ENCODE measurements around the gene LOC128125822.

Gene LOC128125822

DNA sequence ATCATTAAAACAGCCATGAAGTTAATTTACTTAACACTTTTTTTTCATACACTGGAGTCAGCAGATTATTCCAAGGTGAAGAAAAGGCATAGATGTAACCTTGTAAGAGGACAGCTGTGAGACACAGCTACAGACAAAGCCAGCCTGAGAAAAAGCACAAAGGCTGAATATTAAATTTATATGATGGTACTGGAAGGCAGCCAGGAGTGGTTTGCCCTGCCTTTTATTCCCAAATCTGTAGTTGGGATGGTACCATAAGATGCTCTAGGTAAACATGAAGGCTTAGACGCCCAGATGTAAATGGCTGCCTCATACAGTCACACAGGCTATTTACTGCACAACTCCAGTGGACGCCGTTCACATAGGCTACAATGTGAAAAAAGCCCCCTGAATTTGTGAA, 42.1 kb upstream of the LOC128125822 start:
- Histone ChIP-seq H3K9me2 (replicated peaks; ENCODE audit: insufficient read depth) (no peaks in the 10 kb centered on the region), H3K27me3 (no peaks in the 10 kb centered on the region), H3K4me1 (ENCODE audit: insufficient read depth) (peaks cover 19% of the 10 kb centered on the region), H3K9me3 (ENCODE audit: low read depth) (no peaks in the 10 kb centered on the region), H3K27ac (no peak overlapping the region), H3K36me3 (replicated peaks; ENCODE audit: insufficient read depth, low read depth) (no peaks in the 10 kb centered on the region), H3K4me2 (no peak overlapping the region), H3K79me2 (peaks cover 8% of the 10 kb centered on the region), H4K20me1 (ENCODE audit: insufficient read depth, poor library complexity, severe bottlenecking) (no peaks in the 10 kb centered on the region), H3K4me3 (no peak overlapping the region), H2AFZ (no peak overlapping the region)
- no peak for DNase-seq (ENCODE audit: low spot score)
- WGBS (ENCODE audit: low lambda C conversion rate, missing lambda C conversion rate): 92% methylated on average over 3 of the region's 3 CpGs
- TF ChIP-seq EZH2phosphoT487 (IDR thresholded peaks at IDR 0.05; ENCODE audit: low read depth, severe bottlenecking, unreplicated experiment) (no peak), EZH2 (IDR thresholded peaks at IDR 0.05; ENCODE audit: borderline replicate concordance) (no peak)
- TF ChIP-seq, protein P1, sequence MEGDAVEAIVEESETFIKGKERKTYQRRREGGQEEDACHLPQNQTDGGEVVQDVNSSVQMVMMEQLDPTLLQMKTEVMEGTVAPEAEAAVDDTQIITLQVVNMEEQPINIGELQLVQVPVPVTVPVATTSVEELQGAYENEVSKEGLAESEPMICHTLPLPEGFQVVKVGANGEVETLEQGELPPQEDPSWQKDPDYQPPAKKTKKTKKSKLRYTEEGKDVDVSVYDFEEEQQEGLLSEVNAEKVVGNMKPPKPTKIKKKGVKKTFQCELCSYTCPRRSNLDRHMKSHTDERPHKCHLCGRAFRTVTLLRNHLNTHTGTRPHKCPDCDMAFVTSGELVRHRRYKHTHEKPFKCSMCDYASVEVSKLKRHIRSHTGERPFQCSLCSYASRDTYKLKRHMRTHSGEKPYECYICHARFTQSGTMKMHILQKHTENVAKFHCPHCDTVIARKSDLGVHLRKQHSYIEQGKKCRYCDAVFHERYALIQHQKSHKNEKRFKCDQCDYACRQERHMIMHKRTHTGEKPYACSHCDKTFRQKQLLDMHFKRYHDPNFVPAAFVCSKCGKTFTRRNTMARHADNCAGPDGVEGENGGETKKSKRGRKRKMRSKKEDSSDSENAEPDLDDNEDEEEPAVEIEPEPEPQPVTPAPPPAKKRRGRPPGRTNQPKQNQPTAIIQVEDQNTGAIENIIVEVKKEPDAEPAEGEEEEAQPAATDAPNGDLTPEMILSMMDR (IDR thresholded peaks at IDR 0.05; ENCODE audit: poor library complexity): no peak

DNA sequence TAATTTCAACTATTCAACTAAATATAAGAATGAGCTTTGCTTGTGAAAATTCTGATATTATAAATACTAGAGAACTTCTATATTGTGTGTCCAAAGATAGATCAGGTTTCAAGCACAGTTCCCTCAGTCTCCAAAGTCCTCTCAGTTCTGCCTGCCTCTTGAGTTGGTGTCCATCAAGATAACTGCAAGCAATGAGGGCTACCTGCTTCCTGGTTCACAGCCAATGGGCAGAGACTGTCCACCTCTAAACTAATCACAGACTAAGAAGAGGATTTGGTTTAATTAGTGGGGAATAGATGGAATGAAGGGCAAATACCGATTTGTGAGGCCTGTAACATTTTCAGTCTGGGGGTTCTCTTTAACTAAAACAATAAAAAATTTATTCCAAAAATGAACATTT, 41.3 kb upstream of the LOC128125822 start:
- Histone ChIP-seq H3K4me3 (no peak overlapping the region), H3K36me3 (replicated peaks; ENCODE audit: insufficient read depth, low read depth) (no peaks in the 10 kb centered on the region), H3K27ac (no peak overlapping the region), H3K79me2 (peaks cover 8% of the 10 kb centered on the region), H3K9me2 (replicated peaks; ENCODE audit: insufficient read depth) (no peaks in the 10 kb centered on the region), H3K27me3 (no peaks in the 10 kb centered on the region), H3K4me1 (ENCODE audit: insufficient read depth) (peaks cover 19% of the 10 kb centered on the region), H3K4me2 (no peak overlapping the region), H2AFZ (no peak overlapping the region), H4K20me1 (ENCODE audit: insufficient read depth, poor library complexity, severe bottlenecking) (no peaks in the 10 kb centered on the region), H3K9me3 (ENCODE audit: low read depth) (no peaks in the 10 kb centered on the region)
- no peak for DNase-seq (ENCODE audit: low spot score)
- TF ChIP-seq EZH2phosphoT487 (IDR thresholded peaks at IDR 0.05; ENCODE audit: low read depth, severe bottlenecking, unreplicated experiment): no peak
- TF ChIP-seq, protein P1 (IDR thresholded peaks at IDR 0.05; ENCODE audit: poor library complexity): no peak
- no peak for TF ChIP-seq EZH2 (IDR thresholded peaks at IDR 0.05; ENCODE audit: borderline replicate concordance)
- 80% methylated on average over 1 of the region's 1 CpG for WGBS (ENCODE audit: low lambda C conversion rate, missing lambda C conversion rate)

DNA sequence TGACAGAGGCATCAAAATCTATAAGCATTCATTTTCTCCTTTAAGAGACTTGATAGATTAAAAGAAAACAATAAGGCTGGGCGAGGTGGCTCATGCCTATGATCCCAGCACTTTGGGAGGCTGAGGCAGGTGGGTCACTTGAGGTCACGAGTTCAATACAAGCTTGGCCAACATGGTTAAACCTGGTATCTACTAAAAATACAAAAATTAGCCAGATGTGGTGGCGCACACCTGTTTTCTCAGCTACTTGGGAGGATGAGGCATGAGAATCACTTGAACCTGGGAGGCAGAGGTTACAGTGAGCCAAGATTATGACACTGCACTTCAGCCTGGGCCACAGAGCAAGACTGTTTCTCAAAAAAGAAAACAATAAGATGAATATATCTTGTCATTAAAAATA, 39.3 kb upstream of the LOC128125822 start:
- H3K27me3 ChIP-seq: no peaks in the 10 kb centered on the region
- H3K27ac ChIP-seq: no peak overlapping the region
- H3K4me2 ChIP-seq: no peak overlapping the region
- peaks cover 16% of the 10 kb centered on the region for H3K4me1 ChIP-seq (ENCODE audit: insufficient read depth)
- H3K79me2 ChIP-seq: peaks cover 8% of the 10 kb centered on the region
- H3K9me3 ChIP-seq (ENCODE audit: low read depth): no peaks in the 10 kb centered on the region
- DNase-seq (ENCODE audit: low spot score): no peak
- TF ChIP-seq EZH2 (IDR thresholded peaks at IDR 0.05; ENCODE audit: borderline replicate concordance): no peak
- TF ChIP-seq, protein P1 (IDR thresholded peaks at IDR 0.05; ENCODE audit: poor library complexity): no peak
- no peak for TF ChIP-seq EZH2phosphoT487 (IDR thresholded peaks at IDR 0.05; ENCODE audit: low read depth, severe bottlenecking, unreplicated experiment)
- no peaks in the 10 kb centered on the region for H3K9me2 ChIP-seq (replicated peaks; ENCODE audit: insufficient read depth)
- H2AFZ ChIP-seq: no peak overlapping the region
- no peaks in the 10 kb centered on the region for H3K36me3 ChIP-seq (replicated peaks; ENCODE audit: insufficient read depth, low read depth)
- WGBS (ENCODE audit: low lambda C conversion rate, missing lambda C conversion rate): 81% methylated on average over 3 of the region's 3 CpGs
- no peaks in the 10 kb centered on the region for H4K20me1 ChIP-seq (ENCODE audit: insufficient read depth, poor library complexity, severe bottlenecking)
- no peak overlapping the region for H3K4me3 ChIP-seq

DNA sequence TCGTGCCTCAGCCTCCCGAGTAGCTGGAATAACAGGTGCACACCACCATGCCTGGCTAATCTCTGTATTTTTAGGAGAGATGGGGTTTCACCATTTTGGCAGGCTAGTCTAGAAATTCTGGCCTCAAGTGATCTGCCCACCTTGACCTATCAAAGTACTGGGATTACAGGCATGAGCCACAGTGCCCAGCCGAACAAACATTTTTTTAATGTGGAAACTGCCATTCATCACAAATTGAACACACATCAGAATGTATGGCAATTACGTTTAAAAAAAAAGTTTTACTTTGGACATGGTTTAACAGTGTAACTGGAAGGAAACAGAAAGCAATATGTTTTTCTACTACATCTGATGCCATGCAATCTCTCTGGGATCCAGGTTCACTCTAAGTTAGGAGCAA, 38.3 kb upstream of the LOC128125822 start:
- Histone ChIP-seq H3K36me3 (replicated peaks; ENCODE audit: insufficient read depth, low read depth) (no peaks in the 10 kb centered on the region), H3K4me2 (no peak overlapping the region)
- 92% methylated on average over 4 of the region's 4 CpGs for WGBS (ENCODE audit: low lambda C conversion rate, missing lambda C conversion rate)

More for the DNA sequence above, 38.3 kb upstream of the LOC128125822 start:
- TF ChIP-seq EZH2phosphoT487 (IDR thresholded peaks at IDR 0.05; ENCODE audit: low read depth, severe bottlenecking, unreplicated experiment) (no peak), EZH2 (IDR thresholded peaks at IDR 0.05; ENCODE audit: borderline replicate concordance) (no peak)
- TF ChIP-seq, protein P1 (IDR thresholded peaks at IDR 0.05; ENCODE audit: poor library complexity): no peak
- DNase-seq (ENCODE audit: low spot score): no peak
- H3K27ac ChIP-seq: no peak overlapping the region
- no peak overlapping the region for H2AFZ ChIP-seq
- H4K20me1 ChIP-seq (ENCODE audit: insufficient read depth, poor library complexity, severe bottlenecking): no peaks in the 10 kb centered on the region
- no peak overlapping the region for H3K4me3 ChIP-seq
- no peaks in the 10 kb centered on the region for H3K9me3 ChIP-seq (ENCODE audit: low read depth)
- H3K79me2 ChIP-seq: peaks cover 8% of the 10 kb centered on the region
- H3K27me3 ChIP-seq: no peaks in the 10 kb centered on the region
- H3K9me2 ChIP-seq (replicated peaks; ENCODE audit: insufficient read depth): no peaks in the 10 kb centered on the region
- H3K4me1 ChIP-seq (ENCODE audit: insufficient read depth): peaks cover 10% of the 10 kb centered on the region
